Measurements from ENCODE around the gene RNF123.
"Not testable (repeated sequence)": the region's sequence is repeated elsewhere in the genome, so short reads cannot be mapped to it uniquely, and the experiment has no call there.

GRCh38 chr3:49695350-49696015, 6.1 kb downstream of the RNF123 start:
- TF ChIP-seq CTCF (IDR thresholded peaks at IDR 0.05); POLR2A (IDR thresholded peaks at IDR 0.05); POLR2AphosphoS5 (IDR thresholded peaks at IDR 0.05; ENCODE audit: insufficient read depth in 1 of 2, low read depth in 1 of 2): not testable (repeated sequence)

All from vagina (tissue), 2 donors.